Spleen (tissue), 11 donors: ENCODE data around the gene ZMYND8. TPM values are rescaled to one million over a fixed set of nuclear protein-coding genes. Genes with fewer than 3 reads are reported as not detected.
"Not testable (repeated sequence)": the region's sequence is repeated elsewhere in the genome, so short reads cannot be mapped to it uniquely, and the experiment has no call there.

Source experiments
- DNase-seq: peaks from one replicate; pipeline ENCODE4 v3.0.0-alpha.2; 2020
- H3K27ac ChIP-seq, 8 donors: fragments of 200-600 bp; sonication (generic) in 7 of 8; 1 replicate in 4 of 8; 2 replicates in 4 of 8; pipeline versions ENCODE4 v1.5.0 to v1.8.0; 2016 to 2021; ENCODE audit warnings: inconsistent platforms in 4 of 8, mild to moderate bottlenecking in 4 of 8, moderate library complexity in 1 of 8
- H3K27me3 ChIP-seq, 7 donors: fragments of 200-600 bp; sonication (generic) in 6 of 7; replicated peaks in 1 of 7; 1 replicate in 4 of 7; 2 replicates in 3 of 7; pipeline versions ENCODE4 v1.5.0 to v1.8.0; 2016 to 2021; ENCODE audit warnings: inconsistent platforms in 3 of 7, mild to moderate bottlenecking in 1 of 7
- H3K36me3 ChIP-seq, 6 donors: fragments of 200-600 bp; sonication (generic) in 5 of 6; 1 replicate in 4 of 6; 2 replicates in 2 of 6; pipeline versions ENCODE4 v1.5.0 to v1.8.0; 2016 to 2021; ENCODE audit warnings: inconsistent platforms in 2 of 6
- H3K4me1 ChIP-seq, 6 donors: fragments of 200-600 bp; sonication (generic) in 5 of 6; 1 replicate in 3 of 6; 2 replicates in 3 of 6; pipeline versions ENCODE4 v1.5.0 to v1.8.0; 2016 to 2021; ENCODE audit warnings: inconsistent platforms in 3 of 6
- H3K4me3 ChIP-seq, 8 donors: fragments of 200-600 bp; sonication (generic) in 7 of 8; 1 replicate in 4 of 8; 2 replicates in 4 of 8; pipeline versions ENCODE4 v1.5.0 to v1.8.0; 2016 to 2021; ENCODE audit warnings: inconsistent platforms in 4 of 8, mild to moderate bottlenecking in 4 of 8, moderate library complexity in 2 of 8
- H3K9me3 ChIP-seq, 8 donors: fragments of 200-600 bp; sonication (generic) in 7 of 8; 1 replicate in 4 of 8; 2 replicates in 4 of 8; pipeline versions ENCODE4 v1.5.0 to v1.8.0; 2016 to 2021; ENCODE audit warnings: inconsistent platforms in 4 of 8
- POLR2A ChIP-seq, 3 donors: fragments of 450-650 bp; IDR thresholded peaks; one replicate each; pipeline ENCODE4 v1.5.1; 2017; ENCODE audit warnings: antibody characterized with exemption in 3 of 3, mild to moderate bottlenecking in 1 of 3
- POLR2AphosphoS5 ChIP-seq, 3 donors: sonication (generic); formaldehyde crosslinking; IDR thresholded peaks; one replicate each; pipeline ENCODE4 v1.5.1; 2017; ENCODE audit warnings: antibody characterized with exemption in 3 of 3
- WGBS, 5 donors: extraction: QIAGEN DNeasy Blood & Tissue Kit in 3 of 5; methylation state at CpG; one replicate each; pipeline versions ENCODE4 v1.1.5 to v1.1.7; 2013 to 2018; 5-methylcytosine and 5-hydroxymethylcytosine counted together
- intact Hi-C: fragments of 100-400 bp; cut with DNase I; formaldehyde crosslinking; loops from one replicate; pipeline ENCODE4 v1.15.0; 2023; ENCODE audit warnings: low total_unique reads
- polyA plus RNA-seq, 3 donors: library from polyadenylated mRNA; stranded (reverse); fragments of 200-250 nt; gene quantifications; one replicate each; pipeline ENCODE4 v1.2.1, GENCODE V29; 2013
- total RNA-seq, 7 donors: library from RNA; depleted of rRNA in 3 of 7; stranded (reverse); fragments of >200 nt in 3 of 7; fragmentation: NEBNext Ultra II Directional in 4 of 7; extraction: Animal tissue kit (Norgen Biotek cat#: 25700) in 4 of 7; gene quantifications; one replicate each; pipeline versions ENCODE4 v1.1.0 to v1.2.1, GENCODE V29; 2016 to 2021
- TF ChIP-seq, protein P1 (sequence below), 11 experiments: fragments of 200-600 bp in 7 of 11; fragments of 450-650 bp in 4 of 11; sonication (generic) in 4 of 11; IDR thresholded peaks in 8 of 11; conservative IDR thresholded peaks in 3 of 11; 1 replicate in 7 of 11; 2 replicates in 4 of 11; pipeline versions ENCODE4 v1.4.0 to v1.8.0; 2016 to 2021; ENCODE audit warnings: antibody characterized with exemption in 11 of 11, inconsistent platforms in 4 of 11, mild to moderate bottlenecking in 1 of 11
- donor health status: healthy with polysubstance abuse.
- donor health status: DM: no; HTN: no; CAD: no; lungs with moderate emphysema.
- donor health status: DM: no; HTN: no; CAD: no.
- donor health status: Bipolar disorder and iron deficiency.
- donor health status: healthy.
- donor health status: DM: no; HTN: no; CAD: no.
- donor health status: DM: yes; HTN: yes; CAD: no.

Gene ZMYND8
- total and polyA plus RNA-seq, 10 donors = 12.5 to 64.0 (median 46.8) TPM

DNA sequence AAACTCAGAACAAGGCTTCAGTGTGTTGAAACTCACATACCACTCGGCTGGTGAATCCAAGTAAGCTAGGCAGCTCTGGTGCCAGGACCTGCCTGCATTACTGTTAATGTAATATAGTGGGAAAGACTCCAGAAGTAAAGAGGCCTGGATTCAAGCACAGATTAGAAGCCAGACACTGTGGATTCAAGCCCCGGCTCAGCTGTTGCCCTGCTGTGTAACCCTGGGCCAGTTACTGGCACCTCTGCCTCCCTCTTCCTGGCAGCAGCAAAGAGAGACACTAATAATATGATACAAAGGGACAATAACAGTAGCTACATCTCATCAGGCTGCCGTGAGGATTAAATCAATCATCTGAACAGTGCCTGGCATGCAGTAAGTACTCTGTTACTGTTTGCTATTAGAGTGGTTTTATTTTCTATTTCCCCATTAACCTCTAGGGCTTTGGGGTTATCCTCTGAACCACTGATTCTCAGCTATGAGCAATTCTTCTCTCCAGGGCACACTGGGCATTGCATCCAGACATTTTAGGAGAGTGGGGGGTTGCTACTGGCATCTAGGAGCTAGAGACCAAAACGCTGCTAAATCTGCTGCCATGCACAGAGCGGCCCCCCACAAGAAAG, 92.9 kb downstream of the ZMYND8 start:
- Histone ChIP-seq H3K4me3 (no peak overlapping the region), H3K4me1 (peaks cover 8 to 64% (median 38%) of the 10 kb centered on the region in 6 donors), H3K27ac (peak overlapping the region; percentile 49 to 83 (median 66)), H3K36me3 (peaks cover 0 to 99% (median 23%) of the 10 kb centered on the region in 6 donors), H3K27me3 (no peaks in the 10 kb centered on the region), H3K9me3 (no peaks in the 10 kb centered on the region)
- intact Hi-C loops = no loop called here
- DNase-seq = no peak
- TF ChIP-seq POLR2A (IDR thresholded peaks at IDR 0.05) = no peak
- no peak for TF ChIP-seq POLR2AphosphoS5 (IDR thresholded peaks at IDR 0.05)
- TF ChIP-seq, protein P1, sequence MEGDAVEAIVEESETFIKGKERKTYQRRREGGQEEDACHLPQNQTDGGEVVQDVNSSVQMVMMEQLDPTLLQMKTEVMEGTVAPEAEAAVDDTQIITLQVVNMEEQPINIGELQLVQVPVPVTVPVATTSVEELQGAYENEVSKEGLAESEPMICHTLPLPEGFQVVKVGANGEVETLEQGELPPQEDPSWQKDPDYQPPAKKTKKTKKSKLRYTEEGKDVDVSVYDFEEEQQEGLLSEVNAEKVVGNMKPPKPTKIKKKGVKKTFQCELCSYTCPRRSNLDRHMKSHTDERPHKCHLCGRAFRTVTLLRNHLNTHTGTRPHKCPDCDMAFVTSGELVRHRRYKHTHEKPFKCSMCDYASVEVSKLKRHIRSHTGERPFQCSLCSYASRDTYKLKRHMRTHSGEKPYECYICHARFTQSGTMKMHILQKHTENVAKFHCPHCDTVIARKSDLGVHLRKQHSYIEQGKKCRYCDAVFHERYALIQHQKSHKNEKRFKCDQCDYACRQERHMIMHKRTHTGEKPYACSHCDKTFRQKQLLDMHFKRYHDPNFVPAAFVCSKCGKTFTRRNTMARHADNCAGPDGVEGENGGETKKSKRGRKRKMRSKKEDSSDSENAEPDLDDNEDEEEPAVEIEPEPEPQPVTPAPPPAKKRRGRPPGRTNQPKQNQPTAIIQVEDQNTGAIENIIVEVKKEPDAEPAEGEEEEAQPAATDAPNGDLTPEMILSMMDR (IDR thresholded peaks at IDR 0.05 in 8 of 11, conservative IDR thresholded peaks at IDR 0.05 in 3 of 11) = no peak
- 72 to 81% (median 73%) methylated on average over 5 of the region's 5 CpGs for WGBS, 5 donors

DNA sequence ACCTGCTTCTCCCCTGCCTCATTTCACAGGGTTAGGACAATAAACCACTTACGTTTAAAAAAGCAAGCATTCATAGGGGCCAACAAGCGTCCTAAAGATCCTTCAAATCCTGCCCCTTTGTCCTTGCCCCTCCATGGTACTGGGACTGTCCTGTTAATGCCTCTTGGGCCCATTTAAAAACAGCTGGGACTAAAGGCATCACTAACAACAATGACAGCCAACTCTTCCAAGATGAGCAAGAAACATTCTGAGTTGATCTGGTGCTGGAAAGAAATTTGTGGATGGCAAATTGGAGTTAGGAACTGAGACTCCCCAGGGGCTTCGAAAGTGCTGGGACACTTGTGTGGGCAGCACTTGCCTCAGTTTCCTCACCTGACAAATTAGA, 93.4 kb downstream of the ZMYND8 start:
- intact Hi-C loops = no loop called here
- no peak for TF ChIP-seq POLR2AphosphoS5 (IDR thresholded peaks at IDR 0.05)
- TF ChIP-seq POLR2A (IDR thresholded peaks at IDR 0.05) = no peak
- TF ChIP-seq, protein P1 (IDR thresholded peaks at IDR 0.05 in 8 of 11, conservative IDR thresholded peaks at IDR 0.05 in 3 of 11) = no peak
- peaks cover 12 to 69% (median 43%) of the 10 kb centered on the region in 6 donors for H3K4me1 ChIP-seq
- peak overlapping the region; percentile 49 to 83 (median 66) for H3K27ac ChIP-seq
- 70 to 80% (median 78%) methylated on average over 3 of the region's 3 CpGs for WGBS, 5 donors
- peaks cover 0 to 96% (median 22%) of the 10 kb centered on the region in 6 donors for H3K36me3 ChIP-seq
- H3K27me3 ChIP-seq = no peaks in the 10 kb centered on the region
- no peak for DNase-seq
- no peaks in the 10 kb centered on the region for H3K9me3 ChIP-seq
- peak overlapping the region in 1 of 8 donors; percentile 12 for H3K4me3 ChIP-seq

DNA sequence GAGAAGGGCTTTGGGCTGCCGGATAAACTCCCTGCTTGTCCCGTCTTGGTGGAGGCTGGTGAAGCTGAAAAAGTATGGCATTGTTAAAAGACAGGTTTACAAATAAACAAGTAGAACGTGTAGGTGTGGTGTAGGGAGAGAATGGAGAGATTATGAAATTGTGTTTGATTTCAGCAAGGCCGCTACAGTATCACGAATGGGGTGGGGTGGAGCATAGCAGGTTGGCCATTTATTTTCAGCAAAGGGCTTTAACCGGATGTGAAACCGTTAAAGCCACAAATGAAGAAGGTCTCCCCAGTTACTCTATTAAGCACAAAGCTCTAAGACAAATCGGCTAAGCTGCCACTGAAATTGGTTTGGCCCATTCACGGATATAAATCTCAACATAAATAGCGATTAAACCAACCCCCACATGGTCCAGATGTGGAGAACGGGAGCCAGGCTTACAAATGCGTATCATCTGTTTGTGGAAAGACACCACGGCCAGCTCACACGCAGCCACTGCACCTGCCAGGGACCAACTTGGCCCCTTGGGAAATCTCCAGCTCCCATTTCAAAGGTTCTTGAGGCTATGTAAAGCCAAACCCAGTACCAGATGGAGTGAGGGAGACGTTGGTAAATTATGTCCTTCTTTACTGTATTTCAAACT, 94.0 kb downstream of the ZMYND8 start:
- peaks cover 17 to 75% (median 49%) of the 10 kb centered on the region in 6 donors for H3K4me1 ChIP-seq
- 57 to 77% (median 74%) methylated on average over 15 of the region's 15 CpGs for WGBS, 5 donors
- no peak for TF ChIP-seq POLR2A (IDR thresholded peaks at IDR 0.05)
- TF ChIP-seq POLR2AphosphoS5 (IDR thresholded peaks at IDR 0.05) = peak in 1 of 3 donors; percentile 28
- TF ChIP-seq, protein P1 (IDR thresholded peaks at IDR 0.05 in 8 of 11, conservative IDR thresholded peaks at IDR 0.05 in 3 of 11) = no peak

DNA sequence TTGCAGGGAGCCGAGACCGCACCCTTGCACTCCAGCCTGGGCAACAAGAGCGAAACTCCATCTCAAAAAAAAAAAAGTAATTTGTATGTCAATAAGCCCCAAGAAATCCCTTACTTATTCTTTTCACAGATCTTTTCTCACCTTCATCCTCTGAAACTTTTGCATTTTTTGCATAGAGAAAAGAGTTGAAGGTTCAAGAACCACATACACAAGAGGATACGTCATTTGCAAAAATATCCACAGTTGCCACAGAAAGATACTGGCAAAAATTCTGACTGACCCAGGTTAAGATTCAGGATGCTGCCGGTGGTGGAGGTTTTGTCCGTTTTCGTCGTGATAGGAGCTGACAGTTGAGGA, 94.5 kb downstream of the ZMYND8 start:
- Histone ChIP-seq H3K4me1 (peaks cover 17 to 80% (median 51%) of the 10 kb centered on the region in 6 donors), H3K9me3 (no peaks in the 10 kb centered on the region), H3K27me3 (no peaks in the 10 kb centered on the region), H3K27ac (peak overlapping the region; percentile 17 to 83 (median 66)), H3K4me3 (no peak overlapping the region), H3K36me3 (peaks cover 0 to 93% (median 18%) of the 10 kb centered on the region in 6 donors)
- WGBS, 5 donors = 85 to 92% (median 91%) methylated on average over 8 of the region's 8 CpGs
- no peak for DNase-seq
- TF ChIP-seq, protein P1 (IDR thresholded peaks at IDR 0.05 in 8 of 11, conservative IDR thresholded peaks at IDR 0.05 in 3 of 11) = no peak
- TF ChIP-seq POLR2AphosphoS5 (IDR thresholded peaks at IDR 0.05) (no peak), POLR2A (IDR thresholded peaks at IDR 0.05) (no peak)
- intact Hi-C loops = no loop called here

More for the DNA sequence above, 94.0 kb downstream of the ZMYND8 start:
- Histone ChIP-seq H3K27ac (peak overlapping the region; percentile 35 to 83 (median 66)), H3K9me3 (no peaks in the 10 kb centered on the region), H3K36me3 (peaks cover 0 to 95% (median 19%) of the 10 kb centered on the region in 6 donors), H3K27me3 (no peaks in the 10 kb centered on the region), H3K4me3 (peak overlapping the region in 1 of 8 donors; percentile 12)
- DNase-seq = no peak
- intact Hi-C loops = no loop called here

DNA sequence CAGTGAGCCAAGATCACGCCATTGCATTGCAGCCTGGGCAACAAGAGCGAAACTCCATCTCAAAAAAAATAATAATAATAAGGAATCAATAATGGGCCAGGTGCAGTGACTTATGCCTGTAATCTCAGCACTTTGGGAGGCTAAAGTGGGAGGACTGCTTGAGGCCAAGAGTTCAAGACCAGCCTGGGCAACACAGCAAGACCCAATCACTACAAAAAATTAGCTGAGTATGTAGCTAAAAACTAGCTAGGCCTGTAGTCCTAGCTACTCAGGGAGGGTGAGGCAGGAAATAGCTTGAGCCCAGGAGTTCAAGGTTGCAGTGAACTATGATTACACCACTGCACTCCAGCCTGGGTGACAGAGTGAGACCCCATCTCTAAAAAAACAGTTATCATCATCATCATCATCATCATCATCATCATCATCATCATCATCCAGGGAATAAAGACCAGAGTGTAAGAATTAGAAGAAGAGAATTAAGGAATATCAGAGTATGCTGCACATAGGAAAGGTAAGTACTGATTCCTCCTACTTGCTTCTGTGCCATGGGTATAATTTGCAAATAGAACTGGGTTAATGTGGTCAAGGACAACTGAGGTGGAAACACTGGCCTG, 95.2 kb downstream of the ZMYND8 start:
- intact Hi-C loops, DNase-seq, H3K27me3 ChIP-seq, H3K4me3 ChIP-seq, H3K9me3 ChIP-seq: not testable (repeated sequence)
- H3K36me3 ChIP-seq = peaks cover 0 to 93% (median 18%) of the 10 kb centered on the region in 6 donors
- 93 to 100% (median 99%) methylated on average over 2 of the region's 2 CpGs for WGBS, 5 donors
- H3K4me1 ChIP-seq = peaks cover 17 to 81% (median 51%) of the 10 kb centered on the region in 6 donors
- H3K27ac ChIP-seq = peak overlapping the region in 7 of 8 donors; percentile 17 to 83 (median 67)

DNA sequence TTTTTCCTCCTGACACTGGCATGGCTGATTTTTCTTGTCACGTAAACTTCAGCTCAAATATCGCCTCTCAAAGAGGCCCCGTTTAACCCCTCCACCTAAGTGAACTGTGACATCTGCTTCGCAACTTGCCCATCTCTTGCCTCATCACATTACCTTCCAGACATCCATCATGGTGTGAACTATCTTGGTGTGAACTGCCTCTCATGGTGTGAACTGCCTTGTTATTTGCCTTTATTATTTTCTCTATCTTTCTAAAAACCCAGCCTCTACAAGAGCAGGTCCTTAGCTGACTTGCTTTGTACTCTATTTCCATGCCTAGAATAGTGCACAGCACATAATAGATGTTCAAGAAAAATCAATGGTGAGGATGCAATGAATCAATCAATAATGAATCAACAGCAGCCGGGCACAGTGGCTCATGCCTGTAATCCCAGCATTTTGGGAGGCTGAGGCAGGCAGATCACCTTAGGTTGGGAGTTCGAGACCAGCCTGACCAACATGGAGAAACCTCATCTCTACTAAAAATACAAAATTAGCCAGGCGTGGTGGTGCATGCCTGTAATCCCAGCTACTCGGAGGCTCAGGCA, 95.9 kb downstream of the ZMYND8 start:
- WGBS, 5 donors = 93 to 99% (median 97%) methylated on average over 8 of the region's 8 CpGs

More for the DNA sequence above, 95.9 kb downstream of the ZMYND8 start:
- peaks cover 0 to 93% (median 18%) of the 10 kb centered on the region in 6 donors for H3K36me3 ChIP-seq
- DNase-seq, H3K9me3 ChIP-seq, H3K27me3 ChIP-seq, H3K4me3 ChIP-seq, intact Hi-C loops: not testable (repeated sequence)
- peaks cover 17 to 81% (median 51%) of the 10 kb centered on the region in 6 donors for H3K4me1 ChIP-seq
- peak overlapping the region in 4 of 8 donors; percentile 67 to 85 (median 80) for H3K27ac ChIP-seq
